NT2/D1 (cell line): ENCODE measurements around the gene RNU6-8.

Experiments
- DNase-seq: peaks from one replicate; pipeline ENCODE4 v3.0.0-alpha.2; 2011; ENCODE audit warnings: low read depth, low spot score
- H3K27me3 ChIP-seq: 2 replicates; pipeline ENCODE4 v1.6.0; 2011; ENCODE audit warnings: mild to moderate bottlenecking; ENCODE audit not compliant: insufficient read length, insufficient read depth
- H3K36me3 ChIP-seq: 2 replicates; pipeline ENCODE4 v1.6.1; 2011; ENCODE audit warnings: mild to moderate bottlenecking, low read length, mixed read lengths; ENCODE audit not compliant: insufficient read depth, insufficient read length
- H3K4me1 ChIP-seq: 2 replicates; pipeline ENCODE4 v1.5.1; 2011; ENCODE audit not compliant: insufficient read depth, insufficient read length
- H3K4me3 ChIP-seq: 2 replicates; pipeline ENCODE4 v1.5.1; 2011; ENCODE audit warnings: low read depth; ENCODE audit not compliant: insufficient read length
- H3K9ac ChIP-seq: 2 replicates; pipeline ENCODE4 v1.6.0; 2011; ENCODE audit warnings: low read depth; ENCODE audit not compliant: insufficient read length
- H3K9me3 ChIP-seq: 2 replicates; pipeline ENCODE4 v1.5.1; 2011; ENCODE audit warnings: mild to moderate bottlenecking, low read length; ENCODE audit not compliant: insufficient read depth
- SUZ12 ChIP-seq: IDR thresholded peaks from 2 replicates; pipeline ENCODE4 v1.6.1; 2011; ENCODE audit not compliant: insufficient read length, insufficient read depth; ENCODE audit errors: extremely low read depth
- YY1 ChIP-seq: IDR thresholded peaks from 2 replicates; pipeline ENCODE4 v1.6.1; 2011; ENCODE audit not compliant: insufficient read length, insufficient read depth
- ZNF274 ChIP-seq: IDR thresholded peaks from 2 replicates; pipeline ENCODE4 v1.6.1; 2011; ENCODE audit warnings: mild to moderate bottlenecking, low read depth, low read length

Gene RNU6-8

GRCh38 chr14:32244404-32244803 is 41.3 kb upstream of the RNU6-8 start:
- H3K4me1 ChIP-seq: no peaks in the 10 kb centered on the region
- no peak overlapping the region for H3K4me3 ChIP-seq
- no peaks in the 10 kb centered on the region for H3K27me3 ChIP-seq
- TF ChIP-seq ZNF274: no peak
- TF ChIP-seq SUZ12: no peak
- TF ChIP-seq YY1: no peak
- peaks cover 15% of the 10 kb centered on the region; the same call in 1 of the 2 replicates for H3K9me3 ChIP-seq
- DNase-seq: no peak
- H3K36me3 ChIP-seq: no peaks in the 10 kb centered on the region
- no peak overlapping the region for H3K9ac ChIP-seq

- Histone ChIP-seq H3K4me1 (no peaks in the 10 kb centered on the region), H3K27me3 (no peaks in the 10 kb centered on the region), H3K9ac (no peak overlapping the region), H3K9me3 (no peaks in the 10 kb centered on the region), H3K4me3 (no peak overlapping the region), H3K36me3 (no peaks in the 10 kb centered on the region)
- TF ChIP-seq SUZ12 (no peak), YY1 (no peak), ZNF274 (no peak)
- DNase-seq: no peak
Observed at GRCh38 chr14:32233260-32233659, 30.2 kb upstream of the RNU6-8 start.

- Histone ChIP-seq H3K4me3 (no peak overlapping the region), H3K9me3 (no peaks in the 10 kb centered on the region), H3K27me3 (no peaks in the 10 kb centered on the region), H3K36me3 (no peaks in the 10 kb centered on the region), H3K4me1 (no peaks in the 10 kb centered on the region), H3K9ac (no peak overlapping the region)
- no peak for DNase-seq
- TF ChIP-seq ZNF274 (no peak), SUZ12 (no peak), YY1 (no peak)
Observed at GRCh38 chr14:32232481-32232880, 29.4 kb upstream of the RNU6-8 start.

GRCh38 chr14:32230695-32231280 is 27.7 kb upstream of the RNU6-8 start:
- H3K36me3 ChIP-seq: no peaks in the 10 kb centered on the region
- H3K9me3 ChIP-seq: no peaks in the 10 kb centered on the region
- no peak for TF ChIP-seq YY1
- H3K4me3 ChIP-seq: no peak overlapping the region
- no peaks in the 10 kb centered on the region for H3K27me3 ChIP-seq
- no peak for DNase-seq
- no peaks in the 10 kb centered on the region for H3K4me1 ChIP-seq
- no peak overlapping the region for H3K9ac ChIP-seq

GRCh38 chr14:32230181-32230580 is 27.1 kb upstream of the RNU6-8 start:
- DNase-seq: no peak

GRCh38 chr14:32226056-32226455 is 23.0 kb upstream of the RNU6-8 start:
- no peak for DNase-seq
- no peaks in the 10 kb centered on the region for H3K27me3 ChIP-seq
- H3K36me3 ChIP-seq: no peaks in the 10 kb centered on the region
- no peaks in the 10 kb centered on the region for H3K9me3 ChIP-seq
- H3K4me3 ChIP-seq: no peak overlapping the region
- no peaks in the 10 kb centered on the region for H3K4me1 ChIP-seq
- H3K9ac ChIP-seq: no peak overlapping the region
- TF ChIP-seq ZNF274 (no peak), SUZ12 (no peak), YY1 (no peak)

More at GRCh38 chr14:32230181-32230580, 27.1 kb upstream of the RNU6-8 start:
- no peaks in the 10 kb centered on the region for H3K4me1 ChIP-seq
- H3K36me3 ChIP-seq: no peaks in the 10 kb centered on the region
- H3K4me3 ChIP-seq: no peak overlapping the region
- H3K27me3 ChIP-seq: no peaks in the 10 kb centered on the region
- no peaks in the 10 kb centered on the region for H3K9me3 ChIP-seq
- TF ChIP-seq YY1 (no peak), ZNF274 (no peak), SUZ12 (no peak)
- H3K9ac ChIP-seq: no peak overlapping the region

GRCh38 chr14:32225378-32225920 is 22.4 kb upstream of the RNU6-8 start:
- H3K9ac ChIP-seq: no peak overlapping the region
- DNase-seq: no peak
- no peaks in the 10 kb centered on the region for H3K4me1 ChIP-seq
- no peaks in the 10 kb centered on the region for H3K9me3 ChIP-seq
- H3K27me3 ChIP-seq: no peaks in the 10 kb centered on the region
- H3K36me3 ChIP-seq: no peaks in the 10 kb centered on the region
- no peak overlapping the region for H3K4me3 ChIP-seq
- no peak for TF ChIP-seq SUZ12
- no peak for TF ChIP-seq ZNF274
- TF ChIP-seq YY1: no peak
